ENCODE results near the gene C2CD2L. TPM values are rescaled to one million over a fixed set of nuclear protein-coding genes. Genes with fewer than 3 reads are reported as not detected.

C2CD2L gene
- total RNA-seq, 1 donor from 2014 or later = 11.1 TPM

DNA sequence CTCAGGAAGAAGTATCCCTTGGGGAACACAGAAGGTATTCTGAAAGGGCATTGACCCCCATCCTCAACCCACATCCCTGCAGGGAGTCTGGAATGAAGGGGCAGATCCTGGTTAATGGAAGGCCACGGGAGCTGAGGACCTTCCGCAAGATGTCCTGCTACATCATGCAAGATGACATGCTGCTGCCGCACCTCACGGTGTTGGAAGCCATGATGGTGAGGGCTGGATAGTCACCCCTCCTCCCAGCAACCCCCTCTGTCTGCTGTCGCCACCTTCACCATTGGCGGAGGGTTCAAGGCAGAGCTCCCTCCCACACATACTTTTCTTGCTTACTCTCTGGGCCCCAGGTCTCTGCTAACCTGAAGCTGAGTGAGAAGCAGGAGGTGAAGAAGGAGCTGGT, 47.0 kb downstream of the C2CD2L start:
- Histone ChIP-seq H2AFZ (ENCODE audit: low read depth, low read length) (no peak overlapping the region), H3K36me3 (ENCODE audit: insufficient read depth, low read length) (no peaks in the 10 kb centered on the region), H3K4me3 (ENCODE audit: insufficient read depth, low read depth, low read length) (no peak overlapping the region), H3K4me1 (ENCODE audit: insufficient read depth, low read length) (peaks cover 4% of the 10 kb centered on the region), H3K4me2 (ENCODE audit: low read length) (no peak overlapping the region), H3K79me2 (ENCODE audit: insufficient read depth, low read length) (no peaks in the 10 kb centered on the region), H3K27ac (ENCODE audit: low read depth, low read length) (no peak overlapping the region), H3K9ac (ENCODE audit: low read length) (no peak overlapping the region), H3K27me3 (ENCODE audit: insufficient read depth, low read length) (peaks cover 4% of the 10 kb centered on the region), H4K20me1 (ENCODE audit: insufficient read depth, low read length) (no peaks in the 10 kb centered on the region), H3K9me3 (ENCODE audit: insufficient read depth, low read depth, low read length) (no peaks in the 10 kb centered on the region)
- no peak overlapping the region for H3K27ac Mint-ChIP-seq (ENCODE audit: unreplicated experiment)
- H3K4me3 Mint-ChIP-seq (ENCODE audit: unreplicated experiment) = no peak overlapping the region
- peaks cover 2% of the 10 kb centered on the region for H3K9me3 Mint-ChIP-seq (ENCODE audit: unreplicated experiment)
- no peaks in the 10 kb centered on the region for H3K4me1 Mint-ChIP-seq (ENCODE audit: low read depth, unreplicated experiment)
- TF ChIP-seq EZH2 (IDR thresholded peaks at IDR 0.05; ENCODE audit: insufficient read depth, low read length) = no peak
- H3K36me3 Mint-ChIP-seq (ENCODE audit: low read depth, unreplicated experiment) = peaks cover 2% of the 10 kb centered on the region
- peaks cover 59% of the 10 kb centered on the region for H3K27me3 Mint-ChIP-seq (ENCODE audit: low read depth, unreplicated experiment)
- no peak for DNase-seq (ENCODE audit: low read depth)
- no peak for FAIRE-seq

- Histone ChIP-seq H3K27ac (ENCODE audit: low read depth, low read length) (no peak overlapping the region), H4K20me1 (ENCODE audit: insufficient read depth, low read length) (no peaks in the 10 kb centered on the region), H3K4me1 (ENCODE audit: insufficient read depth, low read length) (no peaks in the 10 kb centered on the region), H3K27me3 (ENCODE audit: insufficient read depth, low read length) (peaks cover 4% of the 10 kb centered on the region), H3K9me3 (ENCODE audit: insufficient read depth, low read depth, low read length) (no peaks in the 10 kb centered on the region), H3K36me3 (ENCODE audit: insufficient read depth, low read length) (no peaks in the 10 kb centered on the region), H3K4me2 (ENCODE audit: low read length) (no peak overlapping the region), H2AFZ (ENCODE audit: low read depth, low read length) (no peak overlapping the region), H3K4me3 (ENCODE audit: insufficient read depth, low read depth, low read length) (no peak overlapping the region), H3K9ac (ENCODE audit: low read length) (no peak overlapping the region), H3K79me2 (ENCODE audit: insufficient read depth, low read length) (no peaks in the 10 kb centered on the region)
- FAIRE-seq (no peak), DNase-seq (ENCODE audit: low read depth) (no peak)
- Mint-ChIP-seq H3K4me3 (ENCODE audit: unreplicated experiment) (no peak overlapping the region), H3K36me3 (ENCODE audit: low read depth, unreplicated experiment) (peaks cover 2% of the 10 kb centered on the region), H3K27me3 (ENCODE audit: low read depth, unreplicated experiment) (peaks cover 63% of the 10 kb centered on the region), H3K4me1 (ENCODE audit: low read depth, unreplicated experiment) (no peaks in the 10 kb centered on the region), H3K27ac (ENCODE audit: unreplicated experiment) (no peak overlapping the region), H3K9me3 (ENCODE audit: unreplicated experiment) (no peaks in the 10 kb centered on the region)
- TF ChIP-seq CTCF (IDR thresholded peaks at IDR 0.05; ENCODE audit: insufficient read depth, low read depth, low read length) (no peak), EZH2 (IDR thresholded peaks at IDR 0.05; ENCODE audit: insufficient read depth, low read length) (no peak)
Measured at GRCh38 chr11:119155733-119156492, 48.8 kb downstream of the C2CD2L start.

- Histone ChIP-seq H3K4me2 (ENCODE audit: low read length) (no peak overlapping the region), H3K79me2 (ENCODE audit: insufficient read depth, low read length) (no peaks in the 10 kb centered on the region), H3K36me3 (ENCODE audit: insufficient read depth, low read length) (no peaks in the 10 kb centered on the region), H3K27me3 (ENCODE audit: insufficient read depth, low read length) (peaks cover 4% of the 10 kb centered on the region), H3K4me1 (ENCODE audit: insufficient read depth, low read length) (no peaks in the 10 kb centered on the region), H3K9me3 (ENCODE audit: insufficient read depth, low read depth, low read length) (no peaks in the 10 kb centered on the region), H2AFZ (ENCODE audit: low read depth, low read length) (no peak overlapping the region), H4K20me1 (ENCODE audit: insufficient read depth, low read length) (no peaks in the 10 kb centered on the region), H3K27ac (ENCODE audit: low read depth, low read length) (no peak overlapping the region), H3K9ac (ENCODE audit: low read length) (no peak overlapping the region), H3K4me3 (ENCODE audit: insufficient read depth, low read depth, low read length) (no peak overlapping the region)
- H3K36me3 Mint-ChIP-seq (ENCODE audit: low read depth, unreplicated experiment) = peaks cover 2% of the 10 kb centered on the region
- no peaks in the 10 kb centered on the region for H3K9me3 Mint-ChIP-seq (ENCODE audit: unreplicated experiment)
- H3K4me3 Mint-ChIP-seq (ENCODE audit: unreplicated experiment) = no peak overlapping the region
- FAIRE-seq (no peak), DNase-seq (ENCODE audit: low read depth) (no peak)
- H3K4me1 Mint-ChIP-seq (ENCODE audit: low read depth, unreplicated experiment) = no peaks in the 10 kb centered on the region
- TF ChIP-seq EZH2 (IDR thresholded peaks at IDR 0.05; ENCODE audit: insufficient read depth, low read length) = no peak
- H3K27ac Mint-ChIP-seq (ENCODE audit: unreplicated experiment) = no peak overlapping the region
- peaks cover 62% of the 10 kb centered on the region for H3K27me3 Mint-ChIP-seq (ENCODE audit: low read depth, unreplicated experiment)
Measured at GRCh38 chr11:119156496-119156895, 49.4 kb downstream of the C2CD2L start.

All from astrocyte (in vitro differentiated cells and primary cell).